Caco-2 (cell line): ENCODE data around the gene ZNF438. TPM values are rescaled to one million over a fixed set of nuclear protein-coding genes. Genes with fewer than 3 reads are reported as not detected.
"Not testable (repeated sequence)": the region's sequence is repeated elsewhere in the genome, so short reads cannot be mapped to it uniquely, and the experiment has no call there.

Source experiments
- BruUV-seq: library from RNA; stranded (reverse); fragments of 400-500 nt; replicated peaks from 2 replicates; lab custom pipeline; 2021; lab: Mats Ljungman, UMichigan
- CTCF ChIA-PET: fragments of 300-600 bp; sonication (Branson Sonifier 250); formaldehyde crosslinking; loops from one replicate; lab custom pipeline; 2022; ENCODE audit warnings: antibody characterized with exemption; lab: Charles Lee
- POLR2A ChIA-PET: fragments of 300-600 bp; sonication (Branson Sonifier 250); formaldehyde crosslinking; loops from one replicate; lab custom pipeline; 2022; ENCODE audit warnings: antibody characterized with exemption; lab: Charles Lee
- DNase-seq, 2 experiments: peaks; one replicate each; pipeline versions ENCODE4 v3.0.0 to v3.0.0-alpha.2; 2020 to 2022
- H3K27me3 ChIP-seq: replicated peaks from 2 replicates; pipeline ENCODE4 v1.6.0; 2011; ENCODE audit warnings: low read length; ENCODE audit not compliant: control insufficient read depth, insufficient read depth
- H3K36me3 ChIP-seq: 2 replicates; pipeline ENCODE4 v1.5.1; 2011; ENCODE audit warnings: low read length; ENCODE audit not compliant: control insufficient read depth, insufficient read depth
- H3K4me1 ChIP-seq: fragments of 250-450 bp; sonication (Bioruptor Pico); 2 replicates; pipeline ENCODE4 v1.5.1; 2020; ENCODE audit warnings: mild to moderate bottlenecking
- H3K4me3 ChIP-seq: 2 replicates; pipeline ENCODE4 v1.5.1; 2011; ENCODE audit warnings: low read depth, mild to moderate bottlenecking, control low read depth, low read length
- H3K9me3 ChIP-seq: fragments of 250-450 bp; sonication (Bioruptor Pico); 2 replicates; pipeline ENCODE4 v1.5.1; 2020; ENCODE audit warnings: mild to moderate bottlenecking, moderate library complexity
- H3K27ac Mint-ChIP-seq: one replicate; pipeline ENCODE4 v1.8.0; 2022; ENCODE audit warnings: mixed read lengths; ENCODE audit not compliant: unreplicated experiment
- H3K27me3 Mint-ChIP-seq: one replicate; pipeline ENCODE4 v1.8.0; 2022; ENCODE audit warnings: mixed read lengths; ENCODE audit not compliant: insufficient read depth, unreplicated experiment
- H3K36me3 Mint-ChIP-seq: one replicate; pipeline ENCODE4 v1.8.0; 2022; ENCODE audit warnings: mild to moderate bottlenecking, mixed read lengths; ENCODE audit not compliant: insufficient read depth, unreplicated experiment
- H3K4me1 Mint-ChIP-seq: one replicate; pipeline ENCODE4 v1.8.0; 2022; ENCODE audit warnings: low read depth, mixed read lengths; ENCODE audit not compliant: unreplicated experiment
- H3K4me3 Mint-ChIP-seq: one replicate; pipeline ENCODE4 v1.8.0; 2022; ENCODE audit warnings: mild to moderate bottlenecking, moderate library complexity, mixed read lengths; ENCODE audit not compliant: unreplicated experiment
- H3K9me3 Mint-ChIP-seq: one replicate; pipeline ENCODE4 v1.8.0; 2022; ENCODE audit warnings: mixed read lengths; ENCODE audit not compliant: unreplicated experiment
- intact Hi-C: fragments of 100-400 bp; cut with micrococcal nuclease; formaldehyde crosslinking; loops from one replicate; pipeline ENCODE4 v1.10.0; 2022; ENCODE audit not compliant: unreplicated experiment
- total RNA-seq: library from RNA; stranded (reverse); gene quantifications from 2 replicates; pipeline ENCODE4 v1.2.3, GENCODE V29; 2022
- TF ChIP-seq, protein P1 (sequence below), 2 experiments: fragments of 200-600 bp in 1 of 2; IDR thresholded peaks; 1 replicate in 1 of 2; 2 replicates in 1 of 2; pipeline versions ENCODE4 v1.5.1 to v1.8.0; 2011 to 2022; ENCODE audit warnings: antibody characterized with exemption in 1 of 2, control low read depth in 1 of 2, inconsistent platforms in 1 of 2, low read depth in 1 of 2, low read length in 1 of 2, mild to moderate bottlenecking in 1 of 2, moderate library complexity in 1 of 2; ENCODE audit not compliant: insufficient read depth in 1 of 2, severe bottlenecking in 1 of 2, unreplicated experiment in 1 of 2

The ZNF438 gene
- total RNA-seq, 1 experiment from 2014 or later, result 1.00 TPM

DNA sequence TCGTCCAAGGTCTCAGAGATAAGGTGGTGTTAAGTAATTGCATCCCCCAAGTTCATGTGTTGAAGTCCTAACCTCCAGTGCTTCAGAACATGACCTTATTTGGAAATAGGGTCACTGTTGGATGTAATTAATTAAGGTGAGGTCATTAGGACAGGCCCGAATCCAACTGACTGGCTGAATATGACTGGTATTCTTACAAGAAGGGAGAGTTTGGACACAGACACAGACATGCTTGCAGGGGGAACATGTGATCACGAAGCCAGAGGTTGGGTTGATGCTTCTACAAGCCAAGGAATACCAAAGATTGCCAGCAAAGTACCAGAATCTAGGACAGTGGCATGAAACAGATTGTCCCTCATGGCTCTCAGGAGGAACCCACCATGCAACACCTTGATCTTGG lies 228.6 kb downstream of the ZNF438 start:
- peaks cover 3% of the 10 kb centered on the region for H3K27me3 Mint-ChIP-seq
- intact Hi-C loops, result no loop called here
- BruUV-seq, result no TSS peak

DNA sequence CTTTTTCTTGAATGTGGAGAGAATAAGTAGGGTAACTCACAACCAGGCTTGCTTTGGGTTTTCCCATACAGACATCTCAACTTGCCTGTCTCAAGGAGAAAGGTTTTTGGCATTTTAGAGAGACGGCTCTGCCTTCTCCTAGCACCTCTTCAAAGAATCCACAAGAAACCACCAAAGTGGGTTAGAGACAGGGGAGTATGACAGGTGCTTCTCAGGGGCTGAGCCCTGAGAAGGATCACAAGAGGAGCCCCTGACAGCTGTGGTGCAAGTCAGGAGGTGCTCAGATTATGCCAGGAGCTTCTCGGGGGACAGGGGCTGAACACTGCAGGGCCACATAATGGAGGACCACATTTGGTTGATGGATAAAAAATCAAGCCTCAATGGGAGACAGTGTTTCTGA lies 231.3 kb downstream of the ZNF438 start:
- no peaks in the 10 kb centered on the region for H3K9me3 Mint-ChIP-seq
- no peak overlapping the region for H3K27ac Mint-ChIP-seq
- DNase-seq, result no peak
- Histone ChIP-seq H3K36me3 (no peaks in the 10 kb centered on the region), H3K9me3 (no peaks in the 10 kb centered on the region), H3K4me3 (no peak overlapping the region), H3K27me3 (no peaks in the 10 kb centered on the region), H3K4me1 (no peaks in the 10 kb centered on the region)
- intact Hi-C loops, result no loop called here
- peaks cover 6% of the 10 kb centered on the region for H3K27me3 Mint-ChIP-seq
- no peaks in the 10 kb centered on the region for H3K36me3 Mint-ChIP-seq
- POLR2A ChIA-PET, result no interaction called here
- BruUV-seq, result no TSS peak
- H3K4me3 Mint-ChIP-seq, result no peak overlapping the region
- TF ChIP-seq, protein P1, sequence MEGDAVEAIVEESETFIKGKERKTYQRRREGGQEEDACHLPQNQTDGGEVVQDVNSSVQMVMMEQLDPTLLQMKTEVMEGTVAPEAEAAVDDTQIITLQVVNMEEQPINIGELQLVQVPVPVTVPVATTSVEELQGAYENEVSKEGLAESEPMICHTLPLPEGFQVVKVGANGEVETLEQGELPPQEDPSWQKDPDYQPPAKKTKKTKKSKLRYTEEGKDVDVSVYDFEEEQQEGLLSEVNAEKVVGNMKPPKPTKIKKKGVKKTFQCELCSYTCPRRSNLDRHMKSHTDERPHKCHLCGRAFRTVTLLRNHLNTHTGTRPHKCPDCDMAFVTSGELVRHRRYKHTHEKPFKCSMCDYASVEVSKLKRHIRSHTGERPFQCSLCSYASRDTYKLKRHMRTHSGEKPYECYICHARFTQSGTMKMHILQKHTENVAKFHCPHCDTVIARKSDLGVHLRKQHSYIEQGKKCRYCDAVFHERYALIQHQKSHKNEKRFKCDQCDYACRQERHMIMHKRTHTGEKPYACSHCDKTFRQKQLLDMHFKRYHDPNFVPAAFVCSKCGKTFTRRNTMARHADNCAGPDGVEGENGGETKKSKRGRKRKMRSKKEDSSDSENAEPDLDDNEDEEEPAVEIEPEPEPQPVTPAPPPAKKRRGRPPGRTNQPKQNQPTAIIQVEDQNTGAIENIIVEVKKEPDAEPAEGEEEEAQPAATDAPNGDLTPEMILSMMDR (IDR thresholded peaks at IDR 0.05; ENCODE audit: insufficient read depth in 1 of 2, low read depth in 1 of 2, low read length in 1 of 2, severe bottlenecking in 1 of 2, unreplicated experiment in 1 of 2), result no peak
- no peaks in the 10 kb centered on the region for H3K4me1 Mint-ChIP-seq
- CTCF ChIA-PET, result no interaction called here

More for the DNA sequence above, 228.6 kb downstream of the ZNF438 start:
- Mint-ChIP-seq H3K4me3 (no peak overlapping the region), H3K27ac (no peak overlapping the region), H3K36me3 (no peaks in the 10 kb centered on the region), H3K4me1 (no peaks in the 10 kb centered on the region), H3K9me3 (no peaks in the 10 kb centered on the region)
- no peak for DNase-seq
- no peaks in the 10 kb centered on the region; the same call in 1 of the 2 replicates for H3K9me3 ChIP-seq
- H3K4me1 ChIP-seq, result no peaks in the 10 kb centered on the region
- no peaks in the 10 kb centered on the region for H3K36me3 ChIP-seq
- TF ChIP-seq, protein P1 (IDR thresholded peaks at IDR 0.05; ENCODE audit: insufficient read depth in 1 of 2, low read depth in 1 of 2, low read length in 1 of 2, severe bottlenecking in 1 of 2, unreplicated experiment in 1 of 2), result no peak
- ChIA-PET POLR2A (no interaction called here), CTCF (no interaction called here)
- no peaks in the 10 kb centered on the region for H3K27me3 ChIP-seq
- no peak overlapping the region for H3K4me3 ChIP-seq

GRCh38 chr10:30798646-30799185 lies 232.9 kb downstream of the ZNF438 start:
- Histone ChIP-seq H3K27me3 (no peaks in the 10 kb centered on the region), H3K9me3 (no peaks in the 10 kb centered on the region), H3K36me3 (no peaks in the 10 kb centered on the region), H3K4me3 (no peak overlapping the region), H3K4me1 (no peaks in the 10 kb centered on the region)
- DNase-seq, result no peak
- TF ChIP-seq, protein P1 (IDR thresholded peaks at IDR 0.05; ENCODE audit: insufficient read depth in 1 of 2, low read depth in 1 of 2, low read length in 1 of 2, severe bottlenecking in 1 of 2, unreplicated experiment in 1 of 2), result no peak
- Mint-ChIP-seq H3K9me3 (no peaks in the 10 kb centered on the region), H3K27ac (no peak overlapping the region), H3K27me3 (peaks cover 6% of the 10 kb centered on the region), H3K4me1 (no peaks in the 10 kb centered on the region), H3K4me3 (no peak overlapping the region), H3K36me3 (no peaks in the 10 kb centered on the region)
- BruUV-seq, result no TSS peak
- ChIA-PET POLR2A (no interaction called here), CTCF (no interaction called here)
- intact Hi-C loops, result no loop called here

DNA sequence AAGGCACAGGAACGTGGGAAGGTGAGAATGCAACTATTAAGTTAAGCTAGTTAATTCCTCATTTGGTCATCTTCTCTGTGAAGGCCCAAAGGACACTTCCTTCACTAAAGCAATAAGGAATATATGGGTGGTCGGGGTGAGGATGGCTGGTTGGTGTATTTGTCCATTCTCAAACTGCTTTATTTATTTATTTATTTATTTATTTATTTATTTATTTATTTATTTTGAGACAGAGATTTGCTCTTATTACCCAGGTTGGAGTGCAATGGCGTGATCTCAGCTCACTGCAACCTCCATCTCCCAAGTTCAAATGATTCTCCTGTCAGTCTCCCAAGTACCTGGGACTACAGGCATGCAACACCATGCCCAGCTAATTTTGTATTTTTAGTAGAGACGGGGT lies 236.6 kb downstream of the ZNF438 start:
- DNase-seq, intact Hi-C loops, H3K4me3 Mint-ChIP-seq, CTCF ChIA-PET, H3K27me3 ChIP-seq, H3K27ac Mint-ChIP-seq, POLR2A ChIA-PET, H3K4me1 ChIP-seq, H3K36me3 ChIP-seq, H3K9me3 Mint-ChIP-seq, H3K9me3 ChIP-seq, H3K36me3 Mint-ChIP-seq, H3K4me1 Mint-ChIP-seq, H3K4me3 ChIP-seq, BruUV-seq: not testable (repeated sequence)
- peaks cover 13% of the 10 kb centered on the region for H3K27me3 Mint-ChIP-seq
